GM19351 (cell line): ENCODE results near the gene GUCY2F.

Source experiments
- ATAC-seq: cut with Tn5 transposase; IDR thresholded peaks from one replicate; pipeline ENCODE4 v1.9.1; 2021; ENCODE audit warnings: mild to moderate bottlenecking, moderate library complexity; ENCODE audit not compliant: unreplicated experiment

GUCY2F gene

DNA sequence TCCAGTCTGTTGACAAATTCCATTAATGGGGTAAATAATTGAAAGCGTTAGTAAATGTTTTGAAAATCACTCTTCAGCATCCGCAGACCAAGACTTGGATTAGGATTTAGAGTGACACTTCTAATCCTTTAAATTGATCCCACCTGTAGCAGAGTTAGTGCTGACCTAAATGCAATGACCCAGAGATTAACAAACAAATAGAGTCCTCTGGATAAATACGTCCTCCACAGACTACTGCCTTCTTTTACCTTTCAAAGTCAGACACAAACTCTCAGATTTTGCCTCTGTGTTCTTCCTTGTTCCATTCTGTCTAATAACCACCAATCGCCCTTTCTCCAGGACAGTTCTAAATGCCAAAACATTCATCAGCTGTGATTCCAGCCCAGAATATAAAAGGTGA lies at the start of gene GUCY2F:
Gene GUCY2F, minus strand, starts transcription at position 101 of the 400 bp plus-strand sequence. CDS start 6,150 bp downstream, outside the sequence.
- no peak for ATAC-seq

DNA sequence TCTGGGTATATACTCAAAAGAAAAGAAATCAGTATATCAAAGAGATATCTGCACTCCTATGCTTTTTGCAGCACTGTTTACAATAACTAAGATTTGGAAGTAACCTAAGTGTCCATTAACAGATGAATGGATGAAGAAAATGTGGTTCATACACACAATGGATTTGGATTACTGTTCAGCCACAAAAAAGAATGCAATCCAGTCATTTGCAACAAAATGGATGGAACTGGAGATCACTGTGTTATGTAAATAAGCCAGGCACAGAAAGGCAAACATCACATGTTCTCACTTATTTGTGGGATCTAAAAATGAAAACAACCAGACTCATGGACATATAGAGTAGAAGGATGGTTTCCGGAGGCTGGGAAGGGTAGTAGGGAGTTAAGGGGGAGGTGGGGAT lies 37.1 kb upstream of the GUCY2F start:
- ATAC-seq = no peak

DNA sequence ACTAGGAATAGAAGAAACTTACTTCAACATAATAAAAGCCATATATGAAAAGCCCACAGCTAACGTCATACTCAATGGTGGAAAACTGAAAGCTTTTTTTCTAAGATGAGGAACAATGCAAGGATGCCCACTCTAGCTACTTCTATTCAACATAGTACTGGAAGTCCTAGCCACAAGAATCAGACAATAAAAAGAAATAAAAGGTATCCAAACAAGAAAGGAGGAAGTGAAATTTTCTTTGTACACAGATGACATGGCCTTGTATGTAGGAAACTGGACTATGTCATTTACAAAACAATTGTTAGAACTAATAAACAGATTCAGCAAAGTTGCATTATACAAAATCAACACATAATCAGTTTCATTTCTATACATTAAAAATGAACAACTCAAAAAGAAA lies 29.2 kb upstream of the GUCY2F start:
- no peak for ATAC-seq

- ATAC-seq = no peak
Measured at GRCh38 chrX:109508915-109509314, 27.0 kb upstream of the GUCY2F start.

DNA sequence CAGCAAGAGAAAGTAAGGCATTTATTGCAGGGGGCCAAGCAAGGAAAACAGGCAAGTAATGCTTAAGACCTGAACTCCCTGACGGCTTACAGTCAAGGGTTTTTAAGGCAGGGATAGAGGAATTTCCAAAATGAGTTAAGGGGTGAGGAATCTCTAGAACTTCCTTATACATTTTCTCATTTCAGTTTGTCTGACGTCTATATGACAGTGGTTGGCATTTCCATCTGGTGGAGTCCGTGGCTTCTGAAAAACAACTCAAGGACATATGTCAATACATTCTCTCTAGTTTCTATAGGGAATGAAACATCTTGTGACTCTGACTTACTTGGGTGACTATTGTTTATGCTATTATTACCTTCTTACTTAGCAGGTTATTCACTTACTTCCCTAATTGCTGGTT lies 19.3 kb upstream of the GUCY2F start:
- no peak for ATAC-seq

DNA sequence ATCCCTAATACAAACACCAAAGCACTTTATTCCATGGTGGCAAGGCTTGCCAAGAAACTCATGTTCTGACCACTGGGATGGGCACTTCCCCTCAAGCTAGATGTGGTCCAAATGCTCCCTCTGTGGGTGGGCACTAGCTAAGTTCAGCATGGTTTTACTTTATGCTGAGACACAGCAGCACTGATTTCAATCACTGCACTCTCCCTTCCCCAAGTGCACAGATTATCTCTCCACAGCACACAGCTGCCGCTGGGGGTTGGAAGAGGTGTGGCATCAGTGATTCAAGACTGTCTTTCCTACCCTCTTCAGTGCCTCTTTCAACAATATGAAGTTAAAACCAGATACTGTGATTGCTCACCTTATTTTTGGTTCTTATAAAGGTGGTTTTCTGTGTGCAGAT lies 16.5 kb upstream of the GUCY2F start:
- ATAC-seq = no peak

- no peak for ATAC-seq
Measured at GRCh38 chrX:109489174-109489573, 7.3 kb upstream of the GUCY2F start.

DNA sequence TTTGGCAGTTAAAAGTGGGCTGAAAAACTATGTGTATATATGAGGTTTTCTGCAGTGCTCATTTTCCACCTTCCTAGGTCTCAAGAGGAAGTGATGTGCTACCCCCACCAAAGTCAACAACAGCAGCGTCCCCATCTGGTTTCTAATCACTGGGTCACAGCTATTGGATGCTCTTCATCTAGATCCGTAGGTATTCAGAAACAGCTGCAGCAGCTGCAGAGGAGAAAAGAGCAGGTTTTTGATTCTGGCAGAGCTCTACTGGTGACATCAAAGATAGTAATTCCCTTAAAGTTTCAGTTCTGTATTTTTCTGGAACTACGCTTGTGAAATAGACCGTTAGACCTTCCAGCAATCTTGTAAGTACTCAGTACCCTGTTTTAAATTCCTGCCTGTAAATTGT lies 5.8 kb upstream of the GUCY2F start:
- ATAC-seq = peak; percentile 52

DNA sequence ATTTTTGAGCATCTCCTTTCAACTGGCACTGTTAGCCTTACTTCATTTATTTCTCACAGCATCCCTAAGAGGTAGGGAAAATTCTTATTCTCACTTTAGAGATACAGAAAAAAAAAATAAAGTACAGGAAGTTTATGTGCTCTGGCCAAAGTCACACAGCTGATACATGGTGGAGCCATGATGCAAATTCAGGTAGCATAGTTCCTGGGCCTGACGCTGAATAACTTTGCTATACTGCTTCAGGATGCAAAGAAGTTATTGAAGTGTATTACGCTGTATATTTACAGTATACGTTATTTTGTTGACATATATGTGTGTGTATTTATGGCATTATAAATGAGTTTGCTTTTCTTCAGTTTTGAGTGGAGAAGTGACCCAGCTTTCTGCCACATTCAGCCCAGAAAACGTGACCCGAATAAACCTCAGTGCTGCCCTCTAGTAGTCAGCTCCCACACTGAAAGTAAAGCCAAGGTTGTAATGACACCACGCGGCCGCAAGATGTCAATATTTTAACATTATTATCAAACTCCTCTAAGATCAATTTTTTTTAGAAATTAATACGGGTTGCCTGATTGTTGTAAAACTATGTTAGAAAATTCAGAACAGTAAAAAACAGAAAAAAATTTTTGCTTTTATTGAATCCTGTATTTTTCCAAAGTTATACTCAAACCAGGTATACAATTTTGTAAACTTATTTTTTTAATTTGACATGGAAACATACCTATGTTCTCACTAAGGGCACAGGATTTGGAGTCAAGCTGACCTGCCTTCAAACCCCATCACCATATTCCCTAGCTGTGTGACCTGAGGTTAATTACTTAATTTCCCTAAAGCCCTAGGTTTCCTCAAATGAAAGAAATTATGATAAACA lies 3.8 kb upstream of the GUCY2F start:
- peak; percentile 83 for ATAC-seq

DNA sequence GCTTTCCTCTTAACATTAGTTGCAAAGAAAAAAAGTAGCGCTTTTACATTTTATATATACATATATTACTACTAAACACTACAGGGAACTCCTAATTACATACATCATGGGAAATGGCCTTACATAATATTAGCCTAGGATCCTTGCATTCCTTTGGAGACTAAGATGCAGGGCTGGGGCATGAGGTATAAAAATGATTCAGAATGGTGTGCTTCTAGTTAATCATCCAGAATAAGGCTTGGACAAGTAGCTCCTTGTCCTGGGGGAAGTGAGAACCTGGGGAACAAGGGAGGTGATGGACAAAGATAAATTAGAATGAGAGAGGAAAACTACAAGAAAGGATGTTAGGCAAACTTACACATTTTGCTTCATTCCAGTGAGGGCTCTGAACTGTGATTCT lies 3.0 kb upstream of the GUCY2F start:
- ATAC-seq = no peak

- ATAC-seq = peak; percentile 52
Measured at GRCh38 chrX:109475174-109475891, 6.6 kb downstream of the GUCY2F start.

DNA sequence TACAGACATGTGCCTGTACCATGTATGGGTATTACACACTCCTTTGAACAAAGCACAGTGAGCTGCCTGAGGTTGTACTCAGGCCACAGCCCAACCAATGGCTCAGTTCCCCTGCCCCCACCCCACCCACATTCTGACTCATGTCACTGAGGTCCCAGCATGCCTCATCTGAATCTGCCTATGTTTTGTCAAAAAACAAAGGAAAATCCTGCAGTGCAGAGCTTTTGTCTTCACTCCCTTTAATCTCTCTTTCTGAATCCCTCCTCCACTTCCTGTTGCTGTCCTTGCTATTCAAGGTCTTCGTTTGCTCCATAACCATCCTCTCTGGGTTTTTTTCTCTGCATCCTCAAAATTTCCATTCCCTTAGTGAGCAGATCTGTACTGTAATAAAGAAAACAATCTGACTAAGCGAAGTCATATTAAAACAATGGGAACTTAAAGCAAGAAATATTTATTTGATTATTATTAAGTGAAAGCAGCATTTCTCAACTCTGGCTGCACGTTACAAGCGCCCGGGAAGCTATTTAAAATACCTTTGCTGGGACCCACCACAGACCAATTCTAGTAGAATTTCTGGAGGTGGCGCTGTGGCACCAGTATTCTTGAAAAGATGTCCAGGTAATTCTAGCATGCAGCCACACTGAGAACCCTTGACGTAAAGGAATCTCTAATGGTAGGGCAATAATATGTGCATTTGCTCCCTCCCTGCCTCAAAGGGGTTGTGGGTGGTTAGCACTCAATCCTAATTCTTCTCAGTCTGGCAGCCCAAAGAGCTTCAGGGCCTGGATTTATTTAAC lies 8.7 kb downstream of the GUCY2F start:
- ATAC-seq = peak; percentile 59

- ATAC-seq = no peak
Measured at GRCh38 chrX:109464231-109464630, 17.7 kb downstream of the GUCY2F start.

- ATAC-seq = no peak
Measured at GRCh38 chrX:109463784-109464183, 18.1 kb downstream of the GUCY2F start.

GRCh38 chrX:109448282-109448938 lies 33.5 kb downstream of the GUCY2F start:
- no peak for ATAC-seq

GRCh38 chrX:109441266-109441665 lies 40.6 kb downstream of the GUCY2F start:
- ATAC-seq = no peak

DNA sequence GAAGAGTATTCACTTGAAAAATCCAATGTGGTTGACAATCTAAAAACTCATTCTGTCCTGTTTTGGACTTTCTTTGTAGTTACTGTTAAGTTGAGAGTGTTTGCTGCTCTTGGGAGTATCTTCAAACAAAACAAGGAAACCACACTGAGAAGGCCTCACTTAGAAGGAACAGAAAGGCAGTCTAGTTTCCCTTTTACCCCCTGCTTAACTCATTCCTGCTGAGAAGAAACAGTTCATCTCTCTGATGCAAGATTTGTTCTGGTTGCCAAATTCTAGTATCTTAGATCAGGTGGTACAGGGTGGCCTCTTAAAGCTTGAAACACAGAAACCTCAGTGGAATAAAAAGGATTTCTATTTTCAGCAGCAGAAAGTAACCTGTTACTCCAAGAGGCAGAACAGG lies 41.4 kb downstream of the GUCY2F start:
- peak; percentile 88 for ATAC-seq

GRCh38 chrX:109409181-109409580 lies 72.7 kb downstream of the GUCY2F start:
- ATAC-seq = no peak

DNA sequence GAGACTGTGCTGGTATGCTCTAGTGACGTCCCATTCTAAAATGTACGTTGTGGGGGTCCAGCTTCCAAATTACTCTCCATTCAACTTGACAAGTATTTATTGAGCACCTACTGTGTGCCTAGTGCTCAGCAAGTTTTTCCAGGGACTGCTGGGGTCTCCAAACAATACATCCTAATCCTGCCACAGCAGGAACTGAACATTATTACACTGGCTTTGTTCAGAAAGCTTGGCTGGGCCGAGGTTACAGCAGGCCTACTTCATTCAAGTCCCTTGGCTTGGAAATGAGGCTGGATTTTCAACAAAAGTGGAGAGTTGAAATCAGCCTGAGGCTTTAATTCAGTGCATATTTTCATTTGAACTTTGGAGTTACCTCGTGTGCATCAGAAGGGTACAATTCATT lies 78.0 kb downstream of the GUCY2F start:
- ATAC-seq = no peak

GRCh38 chrX:109399831-109400230 lies 82.1 kb downstream of the GUCY2F start:
- no peak for ATAC-seq

GRCh38 chrX:109398833-109399232 lies 83.1 kb downstream of the GUCY2F start:
- ATAC-seq = no peak
